HL-60/S4 treated with retinoic acid at 250 ng/mL for 4 days and 3 days (cell line): Measurements from ENCODE around the gene EXOC3L4.

Experiments
- in situ Hi-C: fragments of 300-500 bp; cut with MboI; formaldehyde crosslinking; loops from 2 replicates; pipeline ENCODE4 v1.7.0; 2022; ENCODE audit warnings: low sequenced_read_pairs

Gene EXOC3L4

DNA sequence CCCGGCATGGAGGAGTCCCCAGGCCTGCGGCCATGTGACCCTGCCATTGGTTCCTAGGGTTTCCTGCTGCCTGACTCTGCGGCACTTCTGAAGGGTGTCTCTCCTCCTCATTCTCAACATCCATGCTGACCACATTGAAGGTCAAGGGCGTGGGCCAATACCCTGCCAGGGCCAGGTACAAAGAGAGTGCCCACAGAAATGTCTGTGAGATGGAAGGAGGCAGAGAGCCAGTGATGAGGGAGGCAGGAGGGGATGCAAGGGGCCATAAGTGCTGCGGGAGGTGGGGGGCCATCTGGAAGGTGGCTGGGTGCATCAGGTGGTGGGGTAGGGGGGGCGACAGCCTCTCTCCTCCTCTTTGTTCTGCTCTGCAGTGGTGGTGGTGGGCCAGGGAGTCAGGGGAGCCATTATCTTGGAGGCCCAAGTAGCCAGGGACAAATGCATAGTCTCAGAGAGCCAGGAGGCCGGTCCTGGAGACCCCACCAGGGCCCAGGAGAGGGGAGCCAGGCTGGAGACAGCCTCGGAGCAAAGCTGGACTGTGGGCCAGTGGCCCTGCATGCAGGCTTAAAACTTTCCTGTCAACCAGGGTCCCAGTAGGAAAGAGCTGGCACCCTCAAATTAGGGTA, 24.2 kb upstream of the EXOC3L4 start:
- in situ Hi-C loops = no loop called here

DNA sequence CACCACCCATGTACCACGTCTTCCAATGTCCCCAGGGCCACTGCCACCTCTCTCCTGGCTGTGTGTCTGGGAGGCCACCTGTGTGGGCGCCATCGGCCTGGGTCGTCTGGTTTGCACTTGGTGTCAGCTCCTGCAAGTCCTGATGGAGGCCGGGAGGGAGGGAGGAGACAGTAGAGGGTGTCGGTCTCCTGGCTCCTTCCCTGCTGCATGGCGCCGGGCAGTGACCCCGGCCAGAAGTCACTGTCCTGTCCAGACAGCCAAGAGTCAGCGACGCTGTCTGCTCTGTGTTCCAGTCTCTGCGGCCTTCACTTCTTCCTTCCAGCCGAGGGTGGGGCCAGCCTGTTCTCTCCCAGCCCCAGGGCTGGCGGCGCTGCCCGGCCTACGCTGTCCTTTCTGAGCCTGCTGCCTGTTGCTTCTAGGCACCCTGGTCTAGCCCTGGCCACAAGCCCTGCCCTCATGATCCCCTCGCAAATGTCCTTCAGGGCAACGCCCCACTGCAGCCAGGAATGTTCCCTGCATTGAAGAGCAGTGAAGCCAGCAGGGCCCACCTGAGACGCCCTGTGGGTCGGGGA, 23.5 kb upstream of the EXOC3L4 start:
- in situ Hi-C loops = no loop called here

DNA sequence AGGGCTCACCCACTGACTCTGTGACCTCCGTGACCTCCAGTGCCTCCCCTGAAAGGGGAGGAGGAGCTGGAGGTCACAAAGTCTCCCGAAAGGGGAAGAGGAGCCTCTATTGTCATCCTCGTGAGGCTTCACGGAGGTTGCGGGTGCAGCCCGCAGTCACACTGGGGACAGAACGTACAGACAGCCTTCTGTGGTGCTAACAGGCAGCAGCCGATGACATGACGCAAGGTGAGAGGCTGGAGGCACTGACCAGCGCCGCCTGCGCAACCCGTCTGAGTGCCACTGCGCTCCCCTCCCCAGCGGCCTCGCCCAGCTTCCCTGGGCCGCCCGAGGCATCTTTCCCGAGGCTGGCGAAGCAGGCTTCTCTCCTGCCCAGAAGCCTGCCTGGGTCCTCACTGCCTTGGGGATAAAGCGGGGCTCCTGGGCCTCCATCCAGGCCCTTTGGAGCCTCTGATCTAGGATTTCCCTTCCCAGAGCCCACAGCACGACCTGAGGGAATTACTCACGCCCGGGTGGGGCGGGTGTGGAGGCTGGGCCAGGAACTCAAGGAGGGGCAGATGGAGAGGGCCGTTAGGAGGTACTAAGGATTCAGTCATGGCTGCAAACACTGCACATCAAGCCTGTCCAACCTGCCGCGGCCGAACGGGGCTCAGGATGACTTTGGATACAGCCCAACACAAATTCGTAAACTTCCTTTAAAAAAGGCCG, 22.8 kb upstream of the EXOC3L4 start:
- in situ Hi-C loops = no loop called here

DNA sequence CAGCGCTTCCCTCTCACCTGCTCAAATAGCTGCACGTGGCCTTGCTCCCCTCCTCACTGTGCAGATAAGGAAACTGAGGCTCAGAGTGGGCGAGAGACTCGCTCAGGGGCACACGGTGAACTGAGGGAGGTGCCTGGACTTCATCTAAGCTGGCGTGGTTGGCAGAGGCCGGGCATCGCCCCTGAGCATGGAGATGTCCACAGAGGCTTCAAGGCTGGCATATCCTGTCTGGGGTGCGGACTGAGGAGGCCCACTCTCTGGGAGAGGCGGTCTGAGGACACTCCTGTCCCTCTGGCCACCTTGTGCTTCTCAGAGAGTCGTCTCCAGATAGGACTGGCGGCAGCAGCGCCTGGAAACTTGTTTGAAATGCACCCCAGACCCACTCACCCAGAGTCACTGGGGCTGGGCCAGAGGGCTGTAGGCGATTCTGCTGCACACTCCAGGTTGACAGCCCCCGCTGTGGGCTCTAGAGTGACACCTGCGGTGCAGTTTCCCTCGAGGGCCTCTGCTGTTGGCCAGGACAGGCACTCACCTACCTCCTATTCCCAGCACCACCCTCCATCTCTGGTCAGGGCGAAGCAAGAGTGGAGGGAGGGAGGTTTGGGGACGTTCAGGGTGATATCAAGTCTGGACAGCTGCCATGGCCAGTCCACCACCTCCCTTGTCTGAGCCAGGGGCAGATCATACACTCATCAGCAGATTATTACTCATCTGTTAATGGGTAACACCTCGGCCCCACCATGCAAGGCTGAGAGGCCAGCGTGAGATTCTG, 21.7 kb upstream of the EXOC3L4 start:
- in situ Hi-C loops = no loop called here

GRCh38 chr14:103073367-103073875, 21.1 kb upstream of the EXOC3L4 start:
- in situ Hi-C loops = no loop called here

DNA sequence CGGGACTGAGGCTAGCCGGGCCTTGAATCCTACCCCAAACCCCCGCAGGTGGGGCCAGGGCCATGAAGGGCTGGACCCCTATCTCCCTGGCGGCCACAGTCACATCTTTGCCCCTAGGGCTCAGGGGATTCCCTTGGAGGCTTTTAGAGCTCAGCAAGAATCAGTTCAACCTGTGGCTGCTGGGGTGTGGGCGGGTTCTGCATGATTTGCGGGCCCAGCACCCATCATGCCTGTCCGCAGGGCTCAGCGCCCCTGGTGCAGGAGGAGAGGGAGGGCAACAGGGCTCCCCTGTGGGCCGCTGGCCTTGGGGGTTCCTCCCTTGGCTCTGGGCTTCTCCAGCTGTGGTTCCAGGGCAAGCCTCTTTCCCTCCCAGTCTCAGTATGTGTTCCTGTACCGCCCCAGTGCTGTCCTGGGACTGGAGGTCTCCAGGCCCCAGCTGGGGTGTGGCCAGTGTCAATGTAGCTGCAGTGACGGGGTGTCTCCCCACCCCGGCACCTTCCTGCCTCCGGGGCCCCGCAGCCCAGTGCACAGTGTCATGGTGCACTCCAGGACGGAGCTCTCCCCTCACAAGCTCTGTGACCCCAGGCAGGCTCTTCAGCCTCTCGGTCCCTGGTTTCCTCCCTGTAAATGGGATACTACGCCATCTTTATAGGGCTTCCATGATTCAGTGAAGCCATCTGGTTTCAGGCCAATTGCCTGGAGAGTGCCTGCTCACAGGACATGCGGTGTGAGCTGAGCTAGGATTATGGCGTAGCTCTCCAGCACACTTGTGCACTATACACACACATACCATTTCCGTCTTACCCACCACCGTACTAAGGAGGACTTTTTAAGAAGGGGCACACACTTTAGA, 20.4 kb upstream of the EXOC3L4 start:
- in situ Hi-C loops = no loop called here

- in situ Hi-C loops = loop anchor here (25.0 kb wide), 1 partner anchor 212 kb away; no protein-coding TSS in a partner anchor
Measured at GRCh38 chr14:103074729-103075367, 19.7 kb upstream of the EXOC3L4 start.

GRCh38 chr14:103078420-103078749, 16.1 kb upstream of the EXOC3L4 start:
- in situ Hi-C loops = loop anchor here (25.0 kb wide), 1 partner anchor 209 kb away; no protein-coding TSS in a partner anchor

DNA sequence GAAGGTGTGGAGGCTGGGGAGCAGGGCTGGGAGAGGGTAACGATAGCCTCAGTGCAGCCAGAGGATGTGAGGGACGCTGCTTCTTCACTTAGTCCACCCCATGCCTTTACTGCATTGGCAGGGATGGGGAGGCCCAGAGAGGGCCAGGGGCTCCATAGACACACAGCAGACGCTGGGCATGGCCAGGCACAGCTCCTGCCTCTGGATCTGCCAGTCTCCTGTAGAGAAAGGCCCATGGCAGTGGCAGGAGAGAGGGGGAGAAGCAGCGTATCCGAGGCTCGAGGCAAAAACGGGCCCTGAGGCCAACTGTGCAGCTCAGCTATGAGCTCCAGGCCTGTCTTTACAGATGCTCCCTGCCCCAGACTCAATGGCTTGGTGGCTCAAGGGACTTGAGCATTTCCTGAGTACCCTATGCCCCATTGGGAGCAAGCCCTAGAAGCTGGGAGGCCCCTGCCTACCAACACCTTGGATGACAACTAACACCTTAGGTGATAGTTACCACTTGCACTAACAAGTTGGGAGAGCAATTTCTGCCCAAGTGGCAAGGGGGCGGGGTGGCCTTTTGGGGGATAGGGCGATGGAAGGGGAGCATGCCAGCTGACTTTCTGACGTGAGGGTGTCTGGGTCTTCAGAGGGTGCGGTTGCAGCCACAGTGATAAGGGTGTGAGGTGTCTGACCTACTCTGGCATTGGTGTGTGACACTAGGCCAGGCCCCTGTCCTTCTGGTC, 15.5 kb upstream of the EXOC3L4 start:
- in situ Hi-C loops = loop anchor here (25.0 kb wide), 1 partner anchor 208 kb away; no protein-coding TSS in a partner anchor

DNA sequence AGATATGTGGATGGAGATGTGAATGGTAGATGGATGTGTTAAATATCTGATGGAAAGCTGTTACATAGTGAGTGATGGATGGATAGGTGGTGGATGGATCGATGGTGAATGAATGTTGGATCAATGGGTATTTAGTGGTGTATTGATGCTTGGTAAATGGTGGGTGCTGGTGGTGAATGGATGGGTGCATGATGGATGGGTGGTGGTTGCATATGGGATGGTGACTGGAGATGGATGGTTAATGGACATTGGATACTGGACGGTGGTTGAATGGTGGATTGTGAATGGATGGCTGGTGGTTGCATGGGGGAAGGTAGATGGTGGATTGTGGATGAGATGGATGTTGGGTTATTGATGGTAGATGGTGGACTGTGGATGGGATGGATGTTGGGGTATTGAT, 12.6 kb upstream of the EXOC3L4 start:
- in situ Hi-C loops = loop anchor here (25.0 kb wide), 1 partner anchor 205 kb away; no protein-coding TSS in a partner anchor

- in situ Hi-C loops = loop anchor here (25.0 kb wide), 1 partner anchor 203 kb away; no protein-coding TSS in a partner anchor
Measured at GRCh38 chr14:103084021-103084919, 10.3 kb upstream of the EXOC3L4 start, which contains the start of gene LBHD2. TSS of gene LBHD2 (plus strand) at chr14:103084210. CDS start at chr14:103086013, 1,803 bp downstream.

DNA sequence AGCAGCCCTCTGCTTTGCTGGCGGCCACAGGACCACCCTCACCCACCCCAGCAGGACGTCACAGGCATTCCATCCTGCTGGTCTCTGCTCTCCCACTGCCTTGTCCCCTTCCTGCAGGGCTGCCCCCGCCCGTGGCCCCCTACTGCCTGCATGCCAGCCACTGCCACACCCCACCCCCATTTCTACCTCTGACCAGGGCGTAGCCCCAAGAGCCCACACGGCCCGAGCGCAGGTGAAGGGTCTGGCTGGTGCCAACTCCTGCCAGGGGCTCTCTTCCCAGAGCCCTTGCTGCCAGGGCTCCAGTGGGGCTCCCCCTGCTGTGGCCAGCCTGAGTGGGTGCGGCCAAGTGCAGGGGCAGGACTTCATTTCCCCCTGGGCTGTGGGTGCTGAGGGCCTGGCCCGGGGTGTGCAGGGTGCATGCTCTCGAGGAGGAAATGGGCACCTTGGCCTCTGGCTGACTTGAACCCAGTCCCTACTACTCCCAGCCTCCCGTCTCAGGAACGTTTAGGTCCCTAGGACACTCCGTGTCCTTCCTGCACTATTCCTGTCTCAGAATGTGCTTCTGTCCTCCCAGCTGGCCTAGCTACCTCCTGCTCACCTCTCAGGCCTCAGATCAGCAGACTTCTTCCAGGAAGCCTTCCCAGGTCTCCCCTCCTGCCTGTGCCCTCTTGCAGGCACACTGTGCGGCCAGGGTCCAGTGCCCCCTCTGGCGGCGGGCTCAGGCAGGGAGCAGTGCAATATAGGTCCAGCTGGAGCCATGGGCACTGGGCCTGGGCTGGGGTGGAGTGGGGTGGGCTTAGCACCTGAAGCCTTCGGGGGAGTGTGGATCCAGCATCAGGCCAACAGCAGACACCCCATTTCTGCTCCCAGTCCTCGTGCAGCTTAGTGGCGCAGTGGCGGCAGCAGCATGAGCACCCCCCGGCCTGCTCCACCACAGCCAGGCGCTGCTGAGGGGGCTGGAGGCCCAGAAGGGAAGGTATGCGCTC, 9.1 kb upstream of the EXOC3L4 start:
- in situ Hi-C loops = loop anchor here (25.0 kb wide), 1 partner anchor 202 kb away; no protein-coding TSS in a partner anchor

- in situ Hi-C loops = loop anchor here (25.0 kb wide), 1 partner anchor 200 kb away; no protein-coding TSS in a partner anchor
Measured at GRCh38 chr14:103086771-103087342, 7.7 kb upstream of the EXOC3L4 start.

- in situ Hi-C loops = loop anchor here (25.0 kb wide), 1 partner anchor 200 kb away; no protein-coding TSS in a partner anchor
Measured at GRCh38 chr14:103087343-103087835, 7.1 kb upstream of the EXOC3L4 start.

- in situ Hi-C loops = loop anchor here (25.0 kb wide), 1 partner anchor 198 kb away; no protein-coding TSS in a partner anchor
Measured at GRCh38 chr14:103088921-103089320, 5.6 kb upstream of the EXOC3L4 start.
